ENCODE measurements around the gene PRDM16. TPM values are rescaled to one million over a fixed set of nuclear protein-coding genes. Genes with fewer than 3 reads are reported as not detected.

Gene PRDM16
- total and polyA plus RNA-seq, 3 donors from 2014 or later = 2.1 to 5.6 (median 4.7) TPM

GRCh38 chr1:3049905-3050304 is 19.1 kb upstream of the PRDM16 start:
- no peak for TF ChIP-seq POLR2A (IDR thresholded peaks at IDR 0.05)
- no peak for TF ChIP-seq CTCF (IDR thresholded peaks at IDR 0.05)
- H3K4me3 ChIP-seq = no peak overlapping the region
- peak; percentile 4 for DNase-seq
- no peak overlapping the region for H3K27ac ChIP-seq
- H3K36me3 ChIP-seq (ENCODE audit: low read depth, missing control alignments) = no peaks in the 10 kb centered on the region
- 89% methylated on average over 2 of the region's 2 CpGs; no CpG with 5 or more reads in 1 of the 2 donors for WGBS, 2 donors
- intact Hi-C loops (cut with DNase I; ENCODE audit: low total_unique reads) = no loop called here
- H3K27me3 ChIP-seq = no peaks in the 10 kb centered on the region
- H3K4me1 ChIP-seq = no peaks in the 10 kb centered on the region
- H3K9me3 ChIP-seq = no peaks in the 10 kb centered on the region

GRCh38 chr1:3050603-3051002 is 18.4 kb upstream of the PRDM16 start:
- Histone ChIP-seq H3K36me3 (ENCODE audit: low read depth, missing control alignments) (no peaks in the 10 kb centered on the region), H3K4me3 (no peak overlapping the region), H3K9me3 (no peaks in the 10 kb centered on the region), H3K27ac (no peak overlapping the region), H3K4me1 (no peaks in the 10 kb centered on the region), H3K27me3 (no peaks in the 10 kb centered on the region)
- TF ChIP-seq CTCF (IDR thresholded peaks at IDR 0.05) (no peak), POLR2A (IDR thresholded peaks at IDR 0.05) (no peak)
- intact Hi-C loops (cut with DNase I; ENCODE audit: low total_unique reads) = no loop called here
- DNase-seq = no peak

- 88 to 91% methylated on average over 3 of the region's 3 CpGs for WGBS, 2 donors
- Histone ChIP-seq H3K4me3 (no peak overlapping the region), H3K36me3 (ENCODE audit: low read depth, missing control alignments) (no peaks in the 10 kb centered on the region), H3K27ac (no peak overlapping the region), H3K27me3 (no peaks in the 10 kb centered on the region), H3K4me1 (no peaks in the 10 kb centered on the region), H3K9me3 (no peaks in the 10 kb centered on the region)
- no peak for DNase-seq
- intact Hi-C loops (cut with DNase I; ENCODE audit: low total_unique reads) = no loop called here
- TF ChIP-seq CTCF (IDR thresholded peaks at IDR 0.05) (no peak), POLR2A (IDR thresholded peaks at IDR 0.05) (no peak)
Measured at GRCh38 chr1:3051270-3052268, 17.4 kb upstream of the PRDM16 start.

- no peaks in the 10 kb centered on the region for H3K27me3 ChIP-seq
- intact Hi-C loops (cut with DNase I; ENCODE audit: low total_unique reads) = no loop called here
Measured at GRCh38 chr1:3052501-3052900, 16.5 kb upstream of the PRDM16 start.

More at GRCh38 chr1:3052501-3052900, 16.5 kb upstream of the PRDM16 start:
- no peak overlapping the region for H3K4me3 ChIP-seq
- no peaks in the 10 kb centered on the region for H3K9me3 ChIP-seq
- WGBS, 2 donors = 91% methylated on average over 4 to 5 of the region's 5 CpGs
- no peak for DNase-seq
- no peak overlapping the region for H3K27ac ChIP-seq
- H3K4me1 ChIP-seq = no peaks in the 10 kb centered on the region
- no peaks in the 10 kb centered on the region for H3K36me3 ChIP-seq (ENCODE audit: low read depth, missing control alignments)
- no peak for TF ChIP-seq CTCF (IDR thresholded peaks at IDR 0.05)
- TF ChIP-seq POLR2A (IDR thresholded peaks at IDR 0.05) = no peak

Data from testis (tissue), 3 donors.